H1 (cell line): ENCODE measurements around the gene FRZB. TPM values are rescaled to one million over a fixed set of nuclear protein-coding genes. Genes with fewer than 3 reads are reported as not detected.

Experiments used
- EGR1 ChIP-seq: IDR thresholded peaks from 2 replicates; pipeline ENCODE4 v1.6.1; 2011; ENCODE audit warnings: low read depth, low read length, borderline replicate concordance
- RAD21 ChIP-seq, 2 experiments: IDR thresholded peaks in 1 of 2; conservative IDR thresholded peaks in 1 of 2; 2 replicates each; pipeline ENCODE4 v1.6.1; 2011; ENCODE audit warnings: low read depth in 2 of 2, low read length in 2 of 2, improper control_type of control experiment in 1 of 2, inconsistent platforms in 1 of 2, mild to moderate bottlenecking in 1 of 2, moderate library complexity in 1 of 2
- RFX5 ChIP-seq: IDR thresholded peaks from 2 replicates; pipeline ENCODE4 v1.6.1; 2011; ENCODE audit warnings: low read depth, low read length, improper control_type of control experiment, borderline replicate concordance
- RXRA ChIP-seq: IDR thresholded peaks from 2 replicates; pipeline ENCODE4 v1.6.1; 2011; ENCODE audit warnings: low read depth, mild to moderate bottlenecking, low read length, moderate library complexity; ENCODE audit not compliant: insufficient read depth
- SIN3A ChIP-seq, 2 experiments: IDR thresholded peaks in 1 of 2; conservative IDR thresholded peaks in 1 of 2; 2 replicates each; pipeline ENCODE4 v1.6.1; 2011 to 2012; ENCODE audit warnings: low read length in 2 of 2, improper control_type of control experiment in 1 of 2, low read depth in 1 of 2, mild to moderate bottlenecking in 1 of 2
- SP2 ChIP-seq: IDR thresholded peaks from 2 replicates; pipeline ENCODE4 v1.6.1; 2012; ENCODE audit warnings: mild to moderate bottlenecking, low read length, inconsistent platforms
- SP4 ChIP-seq: IDR thresholded peaks from 2 replicates; pipeline ENCODE4 v1.6.1; 2012; ENCODE audit warnings: low read length, inconsistent platforms
- YY1 ChIP-seq: IDR thresholded peaks from 2 replicates; pipeline ENCODE4 v1.6.1; 2011; ENCODE audit warnings: low read depth, mild to moderate bottlenecking, low read length
- polyA plus RNA-seq, 7 experiments: library from polyadenylated mRNA; depleted of rRNA in 3 of 7; stranded (reverse) in 5 of 7; unstranded in 2 of 7; fragments of >200 nt in 5 of 7; fragments of 200-250 nt in 2 of 7; gene quantifications; 1 replicate in 5 of 7; 2 replicates in 1 of 7; 4 replicates in 1 of 7; pipeline versions ENCODE4 v1.2.1 to v1.2.3, GENCODE V29; 2011 to 2013; ENCODE audit warnings: missing spikeins in 2 of 7, mixed read lengths in 2 of 7
- total RNA-seq: library from RNA; stranded (reverse); fragmentation: NEBNext Ultra II Directional; extraction: Animal tissue kit (Norgen Biotek cat#: 25700); gene quantifications from 2 replicates; pipeline ENCODE4 v1.2.1, GENCODE V29; 2021
- TF ChIP-seq, protein P1 (sequence below): fragments of 300-600 bp; sonication (generic); IDR thresholded peaks from 2 replicates; pipeline ENCODE4 v1.7.1; 2012; ENCODE audit warnings: low read length, moderate library complexity, mild to moderate bottlenecking, inconsistent platforms; ENCODE audit not compliant: insufficient replicate concordance

The FRZB gene
- total and polyA plus RNA-seq, 2 of the 8 experiments (the other 6 are each of a cell fraction or from before 2014, with no cell fraction given): 4.4 to 4.6 TPM

DNA sequence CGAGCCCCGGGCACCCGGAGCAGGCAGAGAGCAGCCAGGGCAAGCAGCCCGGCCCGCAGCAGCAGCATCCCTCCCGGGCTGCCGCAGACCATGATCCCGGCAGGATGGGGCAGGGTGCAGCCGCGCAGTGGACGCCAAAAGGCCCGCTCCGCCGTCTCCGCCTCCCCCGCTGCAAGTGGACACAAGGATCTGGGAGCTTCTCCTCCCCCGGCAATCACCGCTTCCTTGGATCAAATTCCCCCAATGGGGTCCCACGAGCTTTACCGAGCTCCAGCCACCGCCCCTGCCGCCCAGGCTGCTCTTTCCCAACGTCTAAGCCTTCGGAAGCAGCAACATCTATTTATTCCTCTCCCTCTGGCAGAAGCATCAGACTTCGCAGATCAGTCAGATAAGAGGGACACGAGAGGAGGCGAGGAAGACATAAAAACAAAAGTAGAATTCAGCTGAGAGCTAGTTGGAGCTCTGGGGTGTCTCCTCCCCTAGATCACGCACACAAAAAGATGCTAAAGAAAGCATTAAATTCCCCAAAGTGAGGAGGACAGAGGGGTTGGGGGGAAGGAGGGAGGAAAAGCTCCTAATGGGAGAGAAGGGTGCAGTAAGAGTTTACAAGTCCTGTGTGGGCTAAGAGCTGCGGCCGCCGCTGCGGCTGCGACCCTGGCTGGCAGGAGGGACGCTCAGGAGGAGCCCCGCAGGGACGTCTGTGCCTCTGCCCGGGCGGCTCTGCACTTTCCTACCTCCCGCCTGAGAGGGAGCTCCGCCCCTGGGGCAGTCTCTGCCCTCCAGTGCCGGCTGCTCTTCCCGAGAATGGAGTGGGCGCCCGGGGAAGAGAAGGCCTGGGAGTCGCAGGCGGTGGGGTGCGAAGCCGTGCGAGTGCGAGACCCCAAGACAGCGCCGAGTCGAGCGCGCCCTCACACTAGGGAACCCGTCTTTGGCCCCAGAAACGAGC lies at the start of gene FRZB (continued):
- TF ChIP-seq, protein P1, sequence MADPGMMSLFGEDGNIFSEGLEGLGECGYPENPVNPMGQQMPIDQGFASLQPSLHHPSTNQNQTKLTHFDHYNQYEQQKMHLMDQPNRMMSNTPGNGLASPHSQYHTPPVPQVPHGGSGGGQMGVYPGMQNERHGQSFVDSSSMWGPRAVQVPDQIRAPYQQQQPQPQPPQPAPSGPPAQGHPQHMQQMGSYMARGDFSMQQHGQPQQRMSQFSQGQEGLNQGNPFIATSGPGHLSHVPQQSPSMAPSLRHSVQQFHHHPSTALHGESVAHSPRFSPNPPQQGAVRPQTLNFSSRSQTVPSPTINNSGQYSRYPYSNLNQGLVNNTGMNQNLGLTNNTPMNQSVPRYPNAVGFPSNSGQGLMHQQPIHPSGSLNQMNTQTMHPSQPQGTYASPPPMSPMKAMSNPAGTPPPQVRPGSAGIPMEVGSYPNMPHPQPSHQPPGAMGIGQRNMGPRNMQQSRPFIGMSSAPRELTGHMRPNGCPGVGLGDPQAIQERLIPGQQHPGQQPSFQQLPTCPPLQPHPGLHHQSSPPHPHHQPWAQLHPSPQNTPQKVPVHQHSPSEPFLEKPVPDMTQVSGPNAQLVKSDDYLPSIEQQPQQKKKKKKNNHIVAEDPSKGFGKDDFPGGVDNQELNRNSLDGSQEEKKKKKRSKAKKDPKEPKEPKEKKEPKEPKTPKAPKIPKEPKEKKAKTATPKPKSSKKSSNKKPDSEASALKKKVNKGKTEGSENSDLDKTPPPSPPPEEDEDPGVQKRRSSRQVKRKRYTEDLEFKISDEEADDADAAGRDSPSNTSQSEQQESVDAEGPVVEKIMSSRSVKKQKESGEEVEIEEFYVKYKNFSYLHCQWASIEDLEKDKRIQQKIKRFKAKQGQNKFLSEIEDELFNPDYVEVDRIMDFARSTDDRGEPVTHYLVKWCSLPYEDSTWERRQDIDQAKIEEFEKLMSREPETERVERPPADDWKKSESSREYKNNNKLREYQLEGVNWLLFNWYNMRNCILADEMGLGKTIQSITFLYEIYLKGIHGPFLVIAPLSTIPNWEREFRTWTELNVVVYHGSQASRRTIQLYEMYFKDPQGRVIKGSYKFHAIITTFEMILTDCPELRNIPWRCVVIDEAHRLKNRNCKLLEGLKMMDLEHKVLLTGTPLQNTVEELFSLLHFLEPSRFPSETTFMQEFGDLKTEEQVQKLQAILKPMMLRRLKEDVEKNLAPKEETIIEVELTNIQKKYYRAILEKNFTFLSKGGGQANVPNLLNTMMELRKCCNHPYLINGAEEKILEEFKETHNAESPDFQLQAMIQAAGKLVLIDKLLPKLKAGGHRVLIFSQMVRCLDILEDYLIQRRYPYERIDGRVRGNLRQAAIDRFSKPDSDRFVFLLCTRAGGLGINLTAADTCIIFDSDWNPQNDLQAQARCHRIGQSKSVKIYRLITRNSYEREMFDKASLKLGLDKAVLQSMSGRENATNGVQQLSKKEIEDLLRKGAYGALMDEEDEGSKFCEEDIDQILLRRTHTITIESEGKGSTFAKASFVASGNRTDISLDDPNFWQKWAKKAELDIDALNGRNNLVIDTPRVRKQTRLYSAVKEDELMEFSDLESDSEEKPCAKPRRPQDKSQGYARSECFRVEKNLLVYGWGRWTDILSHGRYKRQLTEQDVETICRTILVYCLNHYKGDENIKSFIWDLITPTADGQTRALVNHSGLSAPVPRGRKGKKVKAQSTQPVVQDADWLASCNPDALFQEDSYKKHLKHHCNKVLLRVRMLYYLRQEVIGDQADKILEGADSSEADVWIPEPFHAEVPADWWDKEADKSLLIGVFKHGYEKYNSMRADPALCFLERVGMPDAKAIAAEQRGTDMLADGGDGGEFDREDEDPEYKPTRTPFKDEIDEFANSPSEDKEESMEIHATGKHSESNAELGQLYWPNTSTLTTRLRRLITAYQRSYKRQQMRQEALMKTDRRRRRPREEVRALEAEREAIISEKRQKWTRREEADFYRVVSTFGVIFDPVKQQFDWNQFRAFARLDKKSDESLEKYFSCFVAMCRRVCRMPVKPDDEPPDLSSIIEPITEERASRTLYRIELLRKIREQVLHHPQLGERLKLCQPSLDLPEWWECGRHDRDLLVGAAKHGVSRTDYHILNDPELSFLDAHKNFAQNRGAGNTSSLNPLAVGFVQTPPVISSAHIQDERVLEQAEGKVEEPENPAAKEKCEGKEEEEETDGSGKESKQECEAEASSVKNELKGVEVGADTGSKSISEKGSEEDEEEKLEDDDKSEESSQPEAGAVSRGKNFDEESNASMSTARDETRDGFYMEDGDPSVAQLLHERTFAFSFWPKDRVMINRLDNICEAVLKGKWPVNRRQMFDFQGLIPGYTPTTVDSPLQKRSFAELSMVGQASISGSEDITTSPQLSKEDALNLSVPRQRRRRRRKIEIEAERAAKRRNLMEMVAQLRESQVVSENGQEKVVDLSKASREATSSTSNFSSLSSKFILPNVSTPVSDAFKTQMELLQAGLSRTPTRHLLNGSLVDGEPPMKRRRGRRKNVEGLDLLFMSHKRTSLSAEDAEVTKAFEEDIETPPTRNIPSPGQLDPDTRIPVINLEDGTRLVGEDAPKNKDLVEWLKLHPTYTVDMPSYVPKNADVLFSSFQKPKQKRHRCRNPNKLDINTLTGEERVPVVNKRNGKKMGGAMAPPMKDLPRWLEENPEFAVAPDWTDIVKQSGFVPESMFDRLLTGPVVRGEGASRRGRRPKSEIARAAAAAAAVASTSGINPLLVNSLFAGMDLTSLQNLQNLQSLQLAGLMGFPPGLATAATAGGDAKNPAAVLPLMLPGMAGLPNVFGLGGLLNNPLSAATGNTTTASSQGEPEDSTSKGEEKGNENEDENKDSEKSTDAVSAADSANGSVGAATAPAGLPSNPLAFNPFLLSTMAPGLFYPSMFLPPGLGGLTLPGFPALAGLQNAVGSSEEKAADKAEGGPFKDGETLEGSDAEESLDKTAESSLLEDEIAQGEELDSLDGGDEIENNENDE: no peak
- TF ChIP-seq SIN3A (conservative IDR thresholded peaks at IDR 0.05 in 1 of 2, IDR thresholded peaks at IDR 0.05 in 1 of 2; ENCODE audit: low read depth in 1 of 2, low read length in 2 of 2) (no peak), EGR1 (no peak), SP2 (no peak), YY1 (no peak), RXRA (no peak), SP4 (no peak), RFX5 (no peak), RAD21 (IDR thresholded peaks at IDR 0.05 in 1 of 2, conservative IDR thresholded peaks at IDR 0.05 in 1 of 2; ENCODE audit: low read depth in 2 of 2, low read length in 2 of 2) (no peak; a peak in 1 of 4 replicates)
